Lung (tissue), 12 donors: ENCODE measurements around the gene NRSN2. TPM values are rescaled to one million over a fixed set of nuclear protein-coding genes. Genes with fewer than 3 reads are reported as not detected.

Source experiments
- ATAC-seq: fragments of 200-7000 bp; cut with Tn5 transposase; one replicate; pipeline ENCODE4 v1.9.1; 2020; ENCODE audit warnings: moderate number of reproducible peaks; ENCODE audit not compliant: insufficient read depth, low FRiP score
- DNase-seq, 3 donors: peaks; one replicate each; pipeline ENCODE4 v3.0.0-alpha.2; 2013 to 2017
- H3K27ac ChIP-seq, 2 donors: one replicate each; pipeline ENCODE4 v1.5.1; 2013; ENCODE audit warnings: mild to moderate bottlenecking in 2 of 2, moderate library complexity in 2 of 2, control low read depth in 1 of 2, inconsistent platforms in 1 of 2, low read depth in 1 of 2, low read length in 1 of 2
- H3K27me3 ChIP-seq, 3 donors: one replicate each; pipeline ENCODE4 v1.5.1; 2013; ENCODE audit warnings: low read length in 2 of 3; ENCODE audit not compliant: control insufficient read depth in 3 of 3, insufficient read depth in 3 of 3
- H3K36me3 ChIP-seq, 4 donors: one replicate each; pipeline ENCODE4 v1.5.1; 2013; ENCODE audit warnings: low read length in 4 of 4, mild to moderate bottlenecking in 1 of 4, moderate library complexity in 1 of 4; ENCODE audit not compliant: control insufficient read depth in 4 of 4, insufficient read depth in 4 of 4
- H3K4me1 ChIP-seq, 5 donors: one replicate each; pipeline ENCODE4 v1.5.1; 2013; ENCODE audit warnings: low read length in 5 of 5, mild to moderate bottlenecking in 2 of 5, moderate library complexity in 1 of 5; ENCODE audit not compliant: control insufficient read depth in 5 of 5, insufficient read depth in 5 of 5
- H3K4me3 ChIP-seq: one replicate; pipeline ENCODE4 v1.5.1; 2013; ENCODE audit warnings: mild to moderate bottlenecking, control low read depth, moderate library complexity
- H3K9ac ChIP-seq, 2 donors: one replicate each; pipeline ENCODE4 v1.5.1; 2013; ENCODE audit warnings: low read length in 2 of 2, control low read depth in 1 of 2; ENCODE audit not compliant: insufficient read depth in 1 of 2
- H3K9me3 ChIP-seq, 4 donors: one replicate each; pipeline ENCODE4 v1.5.1; 2013; ENCODE audit warnings: low read length in 3 of 4, mild to moderate bottlenecking in 1 of 4, moderate library complexity in 1 of 4; ENCODE audit not compliant: control insufficient read depth in 4 of 4, insufficient read depth in 3 of 4
- CTCF ChIP-seq: IDR thresholded peaks from 2 replicates; pipeline ENCODE4 v1.5.1; 2012; ENCODE audit warnings: mild to moderate bottlenecking; ENCODE audit errors: control extremely low read depth, extremely low read depth
- WGBS, 2 donors: extraction: QIAGEN DNeasy Blood & Tissue Kit; methylation state at CpG; one replicate each; pipeline ENCODE4 v1.1.7; 2013; 5-methylcytosine and 5-hydroxymethylcytosine counted together
- polyA plus RNA-seq, 2 donors: library from polyadenylated mRNA; stranded (reverse); fragments of 200-250 nt; gene quantifications; one replicate each; pipeline ENCODE4 v1.2.1, GENCODE V29; 2013
- total RNA-seq, 2 donors: library from RNA; depleted of rRNA in 1 of 2; stranded (reverse); fragments of >200 nt in 1 of 2; gene quantifications; one replicate each; pipeline ENCODE4 v1.2.1, GENCODE V29; 2014 to 2021
- donor health status: control.
- donor health status: control.
- donor health status: Bipolar disorder and iron deficiency.
- donor health status: healthy.
- donor health status: DM: yes; HTN: yes; CAD: no.

Gene NRSN2
- total and polyA plus RNA-seq, 4 donors = 15.3 to 43.7 (median 28.6) TPM

- Histone ChIP-seq H3K27me3 (no peaks in the 10 kb centered on the region), H3K9me3 (no peaks in the 10 kb centered on the region), H3K36me3 (peaks cover 0 to 2% (median under 1%) of the 10 kb centered on the region in 4 donors), H3K4me1 (peaks cover 0 to 28% (median 8%) of the 10 kb centered on the region in 5 donors), H3K27ac (no peak overlapping the region), H3K4me3 (no peak overlapping the region), H3K9ac (no peak overlapping the region)
- DNase-seq (no peak), ATAC-seq (no peak)
- TF ChIP-seq CTCF = no peak
- WGBS, 2 donors = 91 to 97% methylated on average over 5 of the region's 5 CpGs
Observed at GRCh38 chr20:313402-313801, 33.5 kb upstream of the NRSN2 start.

GRCh38 chr20:313948-314347 is 33.0 kb upstream of the NRSN2 start:
- H3K4me1 ChIP-seq = peaks cover 0 to 24% (median 5%) of the 10 kb centered on the region in 5 donors
- ATAC-seq (no peak), DNase-seq (no peak)
- H3K9ac ChIP-seq = no peak overlapping the region
- H3K36me3 ChIP-seq = peaks cover 0 to 2% (median under 1%) of the 10 kb centered on the region in 4 donors
- TF ChIP-seq CTCF = no peak
- H3K4me3 ChIP-seq = no peak overlapping the region
- H3K27ac ChIP-seq = no peak overlapping the region
- no peaks in the 10 kb centered on the region for H3K9me3 ChIP-seq
- H3K27me3 ChIP-seq = no peaks in the 10 kb centered on the region

- TF ChIP-seq CTCF = no peak
- H3K9me3 ChIP-seq = no peaks in the 10 kb centered on the region
- no peak for DNase-seq
- H3K9ac ChIP-seq = no peak overlapping the region
- no peak for ATAC-seq
- 96 to 97% methylated on average over 2 of the region's 2 CpGs for WGBS, 2 donors
- no peak overlapping the region for H3K4me3 ChIP-seq
- peaks cover 0 to 10% (median 0%) of the 10 kb centered on the region in 5 donors for H3K4me1 ChIP-seq
- H3K27ac ChIP-seq = no peak overlapping the region
- H3K36me3 ChIP-seq = peaks cover 0 to 5% (median 2%) of the 10 kb centered on the region in 4 donors
- H3K27me3 ChIP-seq = no peaks in the 10 kb centered on the region
Observed at GRCh38 chr20:316316-317068, 30.4 kb upstream of the NRSN2 start.
